Measurements from ENCODE around the gene DGLUCY.

The DGLUCY gene

DNA sequence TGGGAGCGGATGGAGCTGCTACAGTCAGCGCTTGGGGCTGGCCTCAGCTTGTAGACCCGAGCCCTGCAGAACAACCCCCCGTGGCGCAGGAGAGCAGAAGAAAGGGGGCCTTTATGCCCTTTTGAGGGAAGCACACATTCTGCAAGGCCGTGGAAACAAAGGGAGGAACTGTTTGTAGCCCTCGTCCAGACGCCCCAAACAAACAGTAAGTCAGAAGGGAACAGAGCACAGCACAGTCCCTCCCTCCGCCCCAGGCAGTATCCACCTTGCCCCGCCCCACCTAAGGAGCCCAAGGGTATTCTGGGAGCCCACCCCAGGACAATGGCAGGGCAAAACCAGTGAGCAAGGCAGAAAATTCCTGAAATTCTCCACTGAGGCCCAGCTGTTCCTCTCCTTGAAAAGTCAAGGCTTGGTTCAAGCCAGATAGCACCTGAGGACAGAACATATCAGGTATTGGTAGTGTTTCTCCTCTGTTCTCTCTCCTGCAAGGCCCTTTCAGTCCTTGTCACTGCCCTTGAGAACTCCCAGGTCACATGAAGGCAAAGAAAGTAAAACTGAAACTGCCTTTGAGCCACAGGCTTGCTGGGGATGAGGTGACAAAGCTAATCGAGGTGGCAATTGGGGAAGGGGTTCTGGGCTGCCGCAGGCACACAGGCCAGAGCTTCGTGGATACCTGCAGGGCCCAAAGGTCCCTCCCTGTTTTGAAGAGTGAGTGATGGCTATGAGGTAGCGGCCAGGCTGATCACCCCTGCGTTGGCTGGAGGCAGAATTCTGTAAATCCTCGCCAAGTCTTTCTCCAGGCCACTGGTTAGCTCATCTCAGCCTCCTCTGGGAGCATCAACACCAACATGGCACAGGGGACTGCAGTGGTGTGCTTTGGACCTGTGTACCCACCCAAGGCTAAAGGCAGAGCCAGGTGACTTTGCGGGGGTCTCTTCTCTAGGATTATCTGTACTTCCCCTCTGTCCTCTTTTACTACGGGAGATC lies 499 bp downstream of the DGLUCY start (continued):
- TF ChIP-seq, protein P1, sequence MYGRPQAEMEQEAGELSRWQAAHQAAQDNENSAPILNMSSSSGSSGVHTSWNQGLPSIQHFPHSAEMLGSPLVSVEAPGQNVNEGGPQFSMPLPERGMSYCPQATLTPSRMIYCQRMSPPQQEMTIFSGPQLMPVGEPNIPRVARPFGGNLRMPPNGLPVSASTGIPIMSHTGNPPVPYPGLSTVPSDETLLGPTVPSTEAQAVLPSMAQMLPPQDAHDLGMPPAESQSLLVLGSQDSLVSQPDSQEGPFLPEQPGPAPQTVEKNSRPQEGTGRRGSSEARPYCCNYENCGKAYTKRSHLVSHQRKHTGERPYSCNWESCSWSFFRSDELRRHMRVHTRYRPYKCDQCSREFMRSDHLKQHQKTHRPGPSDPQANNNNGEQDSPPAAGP (tag by site-specific recombination; IDR thresholded peaks at IDR 0.05), result peak; percentile 55; the same call in 1 of the 2 replicates
- TF ChIP-seq ZNF24 (tag by site-specific recombination; IDR thresholded peaks at IDR 0.05) (peak; percentile 19; the same call in 1 of the 2 replicates), SP7 (tag by site-specific recombination; IDR thresholded peaks at IDR 0.05) (peak; percentile 44; the same call in 1 of the 2 replicates), KLF8 (tag by site-specific recombination; IDR thresholded peaks at IDR 0.05) (0 out of 2 replicates have a peak, but pooled peaks have one; percentile 19), ZBTB8A (tag by site-specific recombination; IDR thresholded peaks at IDR 0.05) (peak; percentile 75)
- TF ChIP-seq, protein P2, sequence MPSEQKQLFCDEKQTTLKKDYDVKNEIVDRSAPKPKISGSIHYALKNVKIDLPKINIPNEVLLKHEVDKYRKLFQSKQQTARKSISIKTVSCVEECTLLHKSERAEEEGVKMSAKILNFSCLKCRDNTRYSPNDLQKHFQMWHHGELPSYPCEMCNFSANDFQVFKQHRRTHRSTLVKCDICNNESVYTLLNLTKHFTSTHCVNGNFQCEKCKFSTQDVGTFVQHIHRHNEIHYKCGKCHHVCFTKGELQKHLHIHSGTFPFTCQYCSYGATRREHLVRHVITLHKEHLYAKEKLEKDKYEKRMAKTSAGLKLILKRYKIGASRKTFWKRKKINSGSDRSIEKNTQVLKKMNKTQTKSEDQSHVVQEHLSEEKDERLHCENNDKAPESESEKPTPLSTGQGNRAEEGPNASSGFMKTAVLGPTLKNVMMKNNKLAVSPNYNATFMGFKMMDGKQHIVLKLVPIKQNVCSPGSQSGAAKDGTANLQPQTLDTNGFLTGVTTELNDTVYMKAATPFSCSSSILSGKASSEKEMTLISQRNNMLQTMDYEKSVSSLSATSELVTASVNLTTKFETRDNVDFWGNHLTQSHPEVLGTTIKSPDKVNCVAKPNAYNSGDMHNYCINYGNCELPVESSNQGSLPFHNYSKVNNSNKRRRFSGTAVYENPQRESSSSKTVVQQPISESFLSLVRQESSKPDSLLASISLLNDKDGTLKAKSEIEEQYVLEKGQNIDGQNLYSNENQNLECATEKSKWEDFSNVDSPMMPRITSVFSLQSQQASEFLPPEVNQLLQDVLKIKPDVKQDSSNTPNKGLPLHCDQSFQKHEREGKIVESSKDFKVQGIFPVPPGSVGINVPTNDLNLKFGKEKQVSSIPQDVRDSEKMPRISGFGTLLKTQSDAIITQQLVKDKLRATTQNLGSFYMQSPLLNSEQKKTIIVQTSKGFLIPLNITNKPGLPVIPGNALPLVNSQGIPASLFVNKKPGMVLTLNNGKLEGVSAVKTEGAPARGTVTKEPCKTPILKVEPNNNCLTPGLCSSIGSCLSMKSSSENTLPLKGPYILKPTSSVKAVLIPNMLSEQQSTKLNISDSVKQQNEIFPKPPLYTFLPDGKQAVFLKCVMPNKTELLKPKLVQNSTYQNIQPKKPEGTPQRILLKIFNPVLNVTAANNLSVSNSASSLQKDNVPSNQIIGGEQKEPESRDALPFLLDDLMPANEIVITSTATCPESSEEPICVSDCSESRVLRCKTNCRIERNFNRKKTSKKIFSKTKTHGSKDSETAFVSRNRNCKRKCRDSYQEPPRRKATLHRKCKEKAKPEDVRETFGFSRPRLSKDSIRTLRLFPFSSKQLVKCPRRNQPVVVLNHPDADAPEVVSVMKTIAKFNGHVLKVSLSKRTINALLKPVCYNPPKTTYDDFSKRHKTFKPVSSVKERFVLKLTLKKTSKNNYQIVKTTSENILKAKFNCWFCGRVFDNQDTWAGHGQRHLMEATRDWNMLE (tag by site-specific recombination; conservative IDR thresholded peaks at IDR 0.05; ENCODE audit: low read depth), result no peak

DNA sequence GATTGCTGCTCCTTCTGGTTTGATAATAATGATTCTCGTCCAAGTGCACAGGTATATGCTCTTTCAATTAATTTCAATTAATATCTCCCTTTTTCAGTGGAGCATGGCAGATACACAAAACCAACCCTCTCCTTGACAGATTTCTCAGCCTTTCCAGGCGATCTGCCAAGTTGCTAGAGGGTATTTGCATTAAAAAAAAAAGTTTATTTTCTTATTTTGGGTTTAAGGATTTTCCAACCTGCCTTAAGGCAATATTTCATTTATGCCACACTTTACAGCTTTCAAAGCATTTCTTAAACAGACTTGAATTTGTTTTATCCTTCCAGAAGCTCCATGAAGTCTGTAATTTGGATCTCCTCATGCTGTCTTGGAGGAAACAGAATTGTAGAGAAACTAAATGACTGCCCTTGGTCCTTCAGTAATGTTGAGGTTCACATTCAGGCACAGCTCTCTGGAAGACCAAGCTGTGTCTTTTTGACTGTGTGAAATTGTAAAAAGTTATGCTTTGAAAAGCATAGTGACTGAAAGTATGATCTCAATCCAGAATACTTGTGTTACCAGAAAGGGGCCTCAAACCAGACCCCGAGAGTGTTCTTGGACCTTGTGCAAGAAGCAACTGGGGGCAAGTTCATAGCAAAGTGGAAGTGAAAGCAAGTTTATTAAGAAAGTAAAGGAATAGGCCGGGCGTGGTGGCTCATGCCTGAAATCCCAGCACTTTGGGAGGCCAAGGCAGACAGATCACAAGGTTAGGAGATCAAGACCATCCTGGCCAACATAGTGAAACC lies 2.3 kb downstream of the DGLUCY start:
- peak overlapping the region; percentile 57; the same call in 1 of the 2 replicates for H3K27ac ChIP-seq (ENCODE audit: extremely low read depth, low read depth, low read length)
- peaks cover 21% of the 10 kb centered on the region for H3K4me1 ChIP-seq (ENCODE audit: control insufficient read depth, insufficient read depth, low read length)

DNA sequence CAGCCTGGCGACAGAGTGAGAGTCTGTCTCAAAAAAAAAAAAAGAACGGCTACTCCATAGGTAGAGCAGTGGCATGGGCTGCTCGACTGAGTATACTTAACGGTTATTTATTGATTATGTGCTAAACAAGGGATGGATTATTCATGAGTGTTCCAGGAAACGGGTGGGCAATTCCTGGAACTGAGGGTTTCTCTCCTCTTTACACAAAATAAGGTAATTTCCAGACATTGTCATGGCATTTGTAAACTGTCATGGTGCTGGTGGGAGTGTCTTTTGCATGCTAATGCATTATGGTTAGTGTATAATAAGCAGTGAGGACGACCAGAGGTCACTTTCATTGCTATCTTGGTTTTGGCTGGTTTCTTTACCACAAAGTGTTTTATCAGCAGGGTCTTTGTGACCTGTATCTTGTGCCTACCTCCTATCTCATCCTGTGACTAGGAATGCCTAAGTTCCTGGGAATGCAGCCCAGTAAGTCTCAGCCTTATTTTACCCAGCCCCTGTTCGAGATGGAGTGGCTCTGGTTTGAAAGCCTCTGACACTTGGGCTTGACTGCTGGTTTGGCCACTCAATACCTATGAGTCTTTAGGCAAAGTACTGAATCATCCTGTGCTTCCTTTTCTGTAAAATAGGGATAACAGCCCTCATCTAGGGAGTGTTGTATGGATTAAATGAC lies 3.2 kb downstream of the DGLUCY start:
- Histone ChIP-seq H3K9me3 (ENCODE audit: control insufficient read depth, insufficient read depth, low read depth, low read length) (no peaks in the 10 kb centered on the region), H3K4me1 (ENCODE audit: control insufficient read depth, insufficient read depth, low read length) (peaks cover 21% of the 10 kb centered on the region), H3K36me3 (ENCODE audit: control insufficient read depth in 2 of 2, insufficient read depth in 1 of 2, low read length in 2 of 2) (no peaks in the 10 kb centered on the region), H3K4me3 (ENCODE audit: low read depth, low read length) (no peak overlapping the region), H3K27ac (ENCODE audit: extremely low read depth, low read depth, low read length) (no peak overlapping the region)
- CTCF ChIA-PET, result interaction anchor here (0.6 to 0.7 kb wide), 2 partner anchors 55 to 213 kb away, joined by 3 to 6 read pairs; no protein-coding TSS in a partner anchor
- POLR2A ChIA-PET, result no interaction called here
- TF ChIP-seq ZNF596 (tag by site-specific recombination; IDR thresholded peaks at IDR 0.05), result no peak
- TF ChIP-seq, protein P3, sequence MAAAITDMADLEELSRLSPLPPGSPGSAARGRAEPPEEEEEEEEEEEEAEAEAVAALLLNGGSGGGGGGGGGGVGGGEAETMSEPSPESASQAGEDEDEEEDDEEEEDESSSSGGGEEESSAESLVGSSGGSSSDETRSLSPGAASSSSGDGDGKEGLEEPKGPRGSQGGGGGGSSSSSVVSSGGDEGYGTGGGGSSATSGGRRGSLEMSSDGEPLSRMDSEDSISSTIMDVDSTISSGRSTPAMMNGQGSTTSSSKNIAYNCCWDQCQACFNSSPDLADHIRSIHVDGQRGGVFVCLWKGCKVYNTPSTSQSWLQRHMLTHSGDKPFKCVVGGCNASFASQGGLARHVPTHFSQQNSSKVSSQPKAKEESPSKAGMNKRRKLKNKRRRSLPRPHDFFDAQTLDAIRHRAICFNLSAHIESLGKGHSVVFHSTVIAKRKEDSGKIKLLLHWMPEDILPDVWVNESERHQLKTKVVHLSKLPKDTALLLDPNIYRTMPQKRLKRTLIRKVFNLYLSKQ (tag by site-specific recombination; IDR thresholded peaks at IDR 0.05; ENCODE audit: borderline replicate concordance), result no peak
- TF ChIP-seq, protein P4, sequence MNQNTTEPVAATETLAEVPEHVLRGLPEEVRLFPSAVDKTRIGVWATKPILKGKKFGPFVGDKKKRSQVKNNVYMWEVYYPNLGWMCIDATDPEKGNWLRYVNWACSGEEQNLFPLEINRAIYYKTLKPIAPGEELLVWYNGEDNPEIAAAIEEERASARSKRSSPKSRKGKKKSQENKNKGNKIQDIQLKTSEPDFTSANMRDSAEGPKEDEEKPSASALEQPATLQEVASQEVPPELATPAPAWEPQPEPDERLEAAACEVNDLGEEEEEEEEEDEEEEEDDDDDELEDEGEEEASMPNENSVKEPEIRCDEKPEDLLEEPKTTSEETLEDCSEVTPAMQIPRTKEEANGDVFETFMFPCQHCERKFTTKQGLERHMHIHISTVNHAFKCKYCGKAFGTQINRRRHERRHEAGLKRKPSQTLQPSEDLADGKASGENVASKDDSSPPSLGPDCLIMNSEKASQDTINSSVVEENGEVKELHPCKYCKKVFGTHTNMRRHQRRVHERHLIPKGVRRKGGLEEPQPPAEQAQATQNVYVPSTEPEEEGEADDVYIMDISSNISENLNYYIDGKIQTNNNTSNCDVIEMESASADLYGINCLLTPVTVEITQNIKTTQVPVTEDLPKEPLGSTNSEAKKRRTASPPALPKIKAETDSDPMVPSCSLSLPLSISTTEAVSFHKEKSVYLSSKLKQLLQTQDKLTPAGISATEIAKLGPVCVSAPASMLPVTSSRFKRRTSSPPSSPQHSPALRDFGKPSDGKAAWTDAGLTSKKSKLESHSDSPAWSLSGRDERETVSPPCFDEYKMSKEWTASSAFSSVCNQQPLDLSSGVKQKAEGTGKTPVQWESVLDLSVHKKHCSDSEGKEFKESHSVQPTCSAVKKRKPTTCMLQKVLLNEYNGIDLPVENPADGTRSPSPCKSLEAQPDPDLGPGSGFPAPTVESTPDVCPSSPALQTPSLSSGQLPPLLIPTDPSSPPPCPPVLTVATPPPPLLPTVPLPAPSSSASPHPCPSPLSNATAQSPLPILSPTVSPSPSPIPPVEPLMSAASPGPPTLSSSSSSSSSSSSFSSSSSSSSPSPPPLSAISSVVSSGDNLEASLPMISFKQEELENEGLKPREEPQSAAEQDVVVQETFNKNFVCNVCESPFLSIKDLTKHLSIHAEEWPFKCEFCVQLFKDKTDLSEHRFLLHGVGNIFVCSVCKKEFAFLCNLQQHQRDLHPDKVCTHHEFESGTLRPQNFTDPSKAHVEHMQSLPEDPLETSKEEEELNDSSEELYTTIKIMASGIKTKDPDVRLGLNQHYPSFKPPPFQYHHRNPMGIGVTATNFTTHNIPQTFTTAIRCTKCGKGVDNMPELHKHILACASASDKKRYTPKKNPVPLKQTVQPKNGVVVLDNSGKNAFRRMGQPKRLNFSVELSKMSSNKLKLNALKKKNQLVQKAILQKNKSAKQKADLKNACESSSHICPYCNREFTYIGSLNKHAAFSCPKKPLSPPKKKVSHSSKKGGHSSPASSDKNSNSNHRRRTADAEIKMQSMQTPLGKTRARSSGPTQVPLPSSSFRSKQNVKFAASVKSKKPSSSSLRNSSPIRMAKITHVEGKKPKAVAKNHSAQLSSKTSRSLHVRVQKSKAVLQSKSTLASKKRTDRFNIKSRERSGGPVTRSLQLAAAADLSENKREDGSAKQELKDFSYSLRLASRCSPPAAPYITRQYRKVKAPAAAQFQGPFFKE (tag by site-specific recombination; IDR thresholded peaks at IDR 0.05; ENCODE audit: borderline replicate concordance), result no peak

More for the DNA sequence above, 2.3 kb downstream of the DGLUCY start:
- CTCF ChIA-PET, result interaction anchor here (0.6 to 0.7 kb wide), 5 partner anchors 12 to 279 kb away, joined by 3 read pairs; no protein-coding TSS in a partner anchor
- no peak overlapping the region for H3K4me3 ChIP-seq (ENCODE audit: low read depth, low read length)
- H3K9me3 ChIP-seq (ENCODE audit: control insufficient read depth, insufficient read depth, low read depth, low read length), result no peaks in the 10 kb centered on the region
- no peaks in the 10 kb centered on the region for H3K36me3 ChIP-seq (ENCODE audit: control insufficient read depth in 2 of 2, insufficient read depth in 1 of 2, low read length in 2 of 2)
- POLR2A ChIA-PET, result no interaction called here
- TF ChIP-seq ZNF112 (tag by site-specific recombination; IDR thresholded peaks at IDR 0.05), result no peak
- TF ChIP-seq, protein P5, sequence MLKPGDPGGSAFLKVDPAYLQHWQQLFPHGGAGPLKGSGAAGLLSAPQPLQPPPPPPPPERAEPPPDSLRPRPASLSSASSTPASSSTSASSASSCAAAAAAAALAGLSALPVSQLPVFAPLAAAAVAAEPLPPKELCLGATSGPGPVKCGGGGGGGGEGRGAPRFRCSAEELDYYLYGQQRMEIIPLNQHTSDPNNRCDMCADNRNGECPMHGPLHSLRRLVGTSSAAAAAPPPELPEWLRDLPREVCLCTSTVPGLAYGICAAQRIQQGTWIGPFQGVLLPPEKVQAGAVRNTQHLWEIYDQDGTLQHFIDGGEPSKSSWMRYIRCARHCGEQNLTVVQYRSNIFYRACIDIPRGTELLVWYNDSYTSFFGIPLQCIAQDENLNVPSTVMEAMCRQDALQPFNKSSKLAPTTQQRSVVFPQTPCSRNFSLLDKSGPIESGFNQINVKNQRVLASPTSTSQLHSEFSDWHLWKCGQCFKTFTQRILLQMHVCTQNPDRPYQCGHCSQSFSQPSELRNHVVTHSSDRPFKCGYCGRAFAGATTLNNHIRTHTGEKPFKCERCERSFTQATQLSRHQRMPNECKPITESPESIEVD (tag by site-specific recombination; IDR thresholded peaks at IDR 0.05), result peak; percentile 84
